Measurements from ENCODE around the gene SPTBN5.

- TF ChIP-seq EZH2 (optimal IDR thresholded peaks at IDR 0.05; ENCODE audit: low read depth, low read length) = no peak
- TF ChIP-seq CTCF (IDR thresholded peaks at IDR 0.05; ENCODE audit: low read length) = no peak
- TF ChIP-seq EZH2phosphoT487 (IDR thresholded peaks at IDR 0.05; ENCODE audit: low read length) = no peak
Observed at GRCh38 chr15:41866263-41866703, 27.6 kb downstream of the SPTBN5 start.

Data from MM.1S (cell line).